Stimulated activated naive CD8-positive, alpha-beta T cell treated with anti-CD3 and anti-CD28 coated beads, Interleukin-15, Interleukin-2, amounts not matched to agents 100 U/mL and 50 U/mL, for 24 hours (primary cell): ENCODE data around the gene BRAT1.

Source experiments
- ATAC-seq: fragments of 150-1000 bp; cut with Tn5 transposase; one replicate; pipeline ENCODE4 v1.10.0; 2021
- DNase-seq: peaks from one replicate; pipeline ENCODE4 v3.0.0; 2021

The BRAT1 gene

DNA sequence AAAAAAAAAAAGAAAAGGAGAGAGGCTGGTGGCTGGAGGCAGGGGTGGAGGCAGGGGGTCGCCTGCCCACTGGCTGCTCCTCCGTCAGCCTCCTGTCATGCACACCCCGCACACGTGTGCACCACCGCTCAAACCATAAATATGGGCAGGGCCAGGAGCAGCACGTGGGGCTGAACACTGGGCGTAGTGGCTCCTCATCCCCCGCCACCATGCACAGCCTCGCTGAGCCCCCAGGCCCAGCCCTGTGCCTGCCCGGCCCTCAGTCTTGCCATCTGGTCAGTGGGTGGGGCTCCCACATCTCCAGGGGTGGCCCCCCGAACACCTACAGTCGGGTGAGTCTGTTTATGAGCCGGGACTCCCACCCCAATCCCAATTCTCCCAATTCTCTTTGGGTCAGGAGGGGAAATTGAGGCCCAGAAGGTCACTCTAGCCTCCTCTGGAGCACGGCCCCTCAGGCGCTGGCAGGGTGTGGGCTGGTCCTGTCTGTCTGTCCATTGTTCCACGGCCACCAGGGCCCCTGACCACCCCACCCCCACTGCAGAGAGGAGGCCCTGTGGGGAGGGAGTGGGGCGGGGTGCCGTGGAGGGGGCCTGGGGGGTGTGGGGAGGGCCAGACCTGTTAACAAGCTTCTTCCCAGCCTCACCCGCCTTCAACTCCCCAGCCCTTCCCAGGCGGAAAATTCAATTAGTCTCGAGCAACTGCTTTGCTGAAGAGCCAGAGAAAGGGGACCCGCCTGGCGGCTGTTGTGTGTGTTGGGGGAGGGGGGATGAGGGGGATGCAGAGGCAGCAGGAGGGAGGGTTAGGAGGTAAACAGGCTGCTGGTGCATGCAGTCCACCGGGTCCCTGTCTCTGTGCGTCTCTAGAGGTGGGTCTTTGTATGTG is 59.7 kb downstream of the BRAT1 start:
- ATAC-seq = no peak
- DNase-seq = no peak

DNA sequence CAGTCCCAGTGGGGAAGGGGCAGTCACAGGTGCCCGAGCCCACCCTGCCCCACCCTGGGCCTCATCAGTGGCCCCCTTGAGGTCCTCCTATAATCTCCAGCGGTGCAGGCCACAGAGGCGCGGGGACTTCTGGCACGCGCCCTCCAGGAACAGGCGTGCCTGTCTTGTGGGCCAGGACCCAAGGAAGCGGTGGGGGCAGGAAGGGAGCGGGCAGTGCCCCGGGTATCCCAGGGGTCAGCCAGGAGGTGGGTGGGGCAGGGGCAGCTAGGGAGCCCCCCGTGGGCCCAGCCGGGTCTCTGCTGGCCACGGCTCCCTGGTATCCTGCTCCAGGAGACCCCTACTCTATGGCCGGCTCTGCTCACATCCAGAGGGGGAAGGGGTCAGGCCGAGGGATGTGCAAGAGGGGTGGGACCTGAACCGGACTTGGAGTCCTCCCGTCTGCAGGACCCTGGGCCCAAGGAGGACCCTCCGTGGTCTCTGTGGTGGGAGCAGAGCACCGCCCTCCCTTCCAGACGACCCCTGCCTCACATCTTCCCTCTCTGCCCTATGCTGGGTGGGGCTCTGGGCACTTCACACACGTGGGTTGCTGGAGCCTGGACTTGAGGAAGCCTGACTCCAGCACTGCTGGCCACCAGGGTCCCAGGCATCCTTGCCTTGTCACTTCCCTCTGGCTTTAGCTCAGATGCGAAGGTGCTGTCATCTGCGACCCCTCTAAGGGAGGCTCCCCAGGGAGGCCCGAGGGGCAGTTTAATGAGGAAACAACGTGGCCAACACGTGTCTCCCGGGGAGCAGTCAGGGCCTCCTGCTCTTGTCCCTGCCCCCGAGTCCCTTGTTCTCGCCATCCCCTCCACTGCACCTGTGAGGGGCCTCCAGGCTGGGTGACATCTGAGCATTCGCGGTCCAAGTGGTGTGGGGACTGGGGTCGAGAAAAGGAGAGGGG is 60.9 kb downstream of the BRAT1 start:
- DNase-seq = no peak
- no peak for ATAC-seq

DNA sequence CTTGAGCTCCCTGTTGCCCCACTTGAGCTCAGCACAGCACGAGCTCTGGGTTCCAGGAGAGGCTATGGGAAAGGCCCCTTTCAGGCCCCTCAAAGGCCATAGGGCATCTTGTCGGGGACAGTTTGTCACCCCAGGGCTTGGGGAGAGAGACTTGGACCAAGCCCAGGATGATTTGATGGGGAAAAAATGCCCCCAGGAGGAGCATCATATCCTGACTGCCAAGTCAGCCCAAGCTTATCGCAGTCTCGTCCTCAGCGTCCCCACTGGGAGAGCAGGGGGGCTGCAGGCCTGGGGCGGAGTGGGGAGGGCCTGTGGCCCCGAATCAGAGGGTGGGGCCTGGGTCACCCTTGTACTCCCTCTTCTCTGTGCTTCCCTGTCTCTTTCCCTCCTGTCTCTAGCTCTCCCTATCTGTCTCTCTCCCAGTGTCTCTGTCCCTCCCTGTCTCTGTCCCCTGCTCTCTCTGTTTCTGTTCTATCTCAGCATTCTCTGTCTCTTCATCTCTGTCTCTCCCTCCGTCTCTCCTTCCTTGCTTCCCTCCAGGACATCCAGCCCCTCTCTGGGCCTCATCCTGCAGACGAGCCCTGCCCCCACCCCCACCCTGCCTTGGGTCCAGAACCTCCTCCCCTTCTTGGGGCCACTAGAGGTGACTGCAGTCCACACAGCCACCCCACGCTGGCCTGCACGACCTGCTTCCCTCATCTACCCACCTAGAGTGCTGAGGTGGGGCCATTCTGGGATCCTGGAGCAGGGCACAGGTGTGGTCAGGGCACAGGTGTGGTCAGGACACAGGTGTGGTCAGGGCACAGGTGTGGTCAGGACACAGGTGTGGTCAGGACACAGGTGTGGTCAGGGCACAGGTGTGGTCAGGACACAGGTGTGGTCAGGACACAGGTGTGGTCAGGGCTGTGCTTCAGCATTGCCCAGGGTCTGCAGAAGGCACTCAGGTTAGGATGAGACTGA is 61.8 kb downstream of the BRAT1 start:
- DNase-seq = no peak
- no peak for ATAC-seq

DNA sequence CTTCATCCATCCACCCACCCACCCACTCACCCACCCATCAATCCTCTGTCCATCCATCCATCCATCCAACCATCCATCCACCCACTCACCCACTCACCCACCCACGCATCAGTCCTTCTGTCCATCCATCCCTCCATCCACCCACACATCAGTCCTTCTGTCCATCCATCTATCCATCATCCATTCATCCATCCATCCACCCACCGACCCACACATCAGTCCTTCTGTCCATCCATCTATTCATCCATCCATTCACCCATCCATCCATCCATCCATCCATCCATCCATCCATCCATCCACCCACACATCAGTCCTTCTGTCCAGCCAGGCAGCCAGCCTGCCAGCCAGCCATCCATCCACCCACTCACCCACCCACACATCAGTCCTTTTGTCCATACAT is 63.3 kb downstream of the BRAT1 start:
- no peak for ATAC-seq
- no peak for DNase-seq

DNA sequence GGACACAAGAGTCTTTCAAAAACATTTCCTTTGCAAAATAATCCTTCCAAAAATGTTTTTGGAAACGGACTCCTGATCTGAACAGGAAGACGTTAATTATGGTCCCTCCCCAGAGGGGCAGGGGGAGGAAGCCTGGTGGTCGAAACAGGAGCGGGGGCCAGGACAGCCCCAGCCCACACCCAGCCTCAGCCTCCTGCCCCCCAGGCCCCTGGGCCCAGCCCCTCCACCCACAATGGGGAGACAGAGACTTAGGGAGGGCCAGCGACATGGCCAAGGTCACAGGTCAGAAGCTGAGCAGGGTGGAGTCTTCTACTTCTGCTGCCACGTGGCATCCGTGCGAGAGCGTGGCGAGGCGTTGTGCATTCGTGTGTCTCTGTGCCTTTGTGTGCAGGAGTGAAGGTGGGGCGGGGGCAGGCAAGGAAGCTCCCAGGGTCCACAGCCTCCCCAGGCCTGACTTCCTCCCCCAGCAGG is 65.1 kb downstream of the BRAT1 start:
- no peak for DNase-seq
- ATAC-seq = no peak

DNA sequence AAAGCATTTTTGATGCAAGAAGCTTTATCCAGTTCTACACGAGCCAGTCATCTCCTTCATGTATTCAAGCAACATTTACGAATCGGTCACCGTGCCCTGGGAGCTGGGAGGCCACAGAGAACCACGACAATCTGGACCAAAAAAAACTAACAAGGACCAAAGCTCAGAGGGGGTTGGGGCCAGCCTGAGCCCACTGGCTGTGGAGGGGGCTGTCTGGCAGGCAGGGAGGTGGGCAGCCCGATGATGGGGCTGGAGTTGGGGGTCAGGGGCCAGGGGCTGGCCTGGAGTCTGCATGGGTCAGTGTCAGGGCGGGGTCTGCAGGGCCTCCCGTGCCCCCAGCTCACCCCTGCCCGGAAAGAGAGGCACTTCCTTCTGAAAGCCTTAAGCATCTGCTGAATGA is 66.6 kb downstream of the BRAT1 start:
- no peak for DNase-seq
- ATAC-seq = no peak

DNA sequence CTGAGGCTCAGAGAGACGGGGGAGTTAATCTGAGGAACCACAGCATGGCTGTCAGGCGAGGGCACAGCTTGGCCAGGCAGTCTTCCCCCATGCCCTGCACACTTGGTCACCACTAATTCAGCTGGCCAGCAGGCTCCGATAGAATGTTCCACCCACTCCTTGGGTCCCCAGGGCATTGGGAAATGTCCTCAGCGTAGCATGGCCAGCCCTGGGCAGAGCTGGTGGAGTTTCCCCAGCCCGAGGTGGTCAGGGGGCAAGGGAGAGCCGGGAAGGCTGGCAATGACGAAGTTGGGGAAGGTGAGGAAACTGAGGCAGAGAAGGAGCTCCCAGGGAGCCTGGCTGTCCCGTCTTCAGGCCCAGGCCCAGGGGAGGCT is 67.1 kb downstream of the BRAT1 start:
- ATAC-seq (no peak), DNase-seq (no peak)
